Hypothalamus (tissue), 51 donors: ENCODE results near the gene KIAA0040.
"Not testable (repeated sequence)": the region's sequence is repeated elsewhere in the genome, so short reads cannot be mapped to it uniquely, and the experiment has no call there.

ENCODE experiments used
- DNase-seq, 51 donors: peaks; one replicate each; lab custom pipeline; 2025; lab: John Stamatoyannopoulos, UW

The KIAA0040 gene

DNA sequence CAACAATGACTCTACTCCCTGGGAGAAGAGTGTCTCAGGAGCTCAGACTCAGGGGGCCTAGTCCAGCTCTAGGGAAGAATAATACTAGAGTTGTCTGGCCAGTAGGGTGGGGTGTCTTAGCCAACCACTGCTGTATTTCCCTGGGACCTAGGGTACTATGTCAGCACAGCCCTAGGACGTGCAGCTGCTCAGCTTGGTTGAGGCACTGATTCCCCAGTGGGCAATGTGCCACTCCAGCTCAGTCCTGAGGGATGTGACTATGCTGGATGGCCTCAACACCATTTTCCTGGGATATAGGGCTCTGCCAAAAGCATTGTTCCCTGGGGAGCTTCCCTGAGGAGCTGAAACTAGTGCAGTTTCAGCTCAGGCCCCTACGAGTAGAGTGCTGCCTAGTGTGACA lies 77.6 kb downstream of the KIAA0040 start:
- no peak for DNase-seq

DNA sequence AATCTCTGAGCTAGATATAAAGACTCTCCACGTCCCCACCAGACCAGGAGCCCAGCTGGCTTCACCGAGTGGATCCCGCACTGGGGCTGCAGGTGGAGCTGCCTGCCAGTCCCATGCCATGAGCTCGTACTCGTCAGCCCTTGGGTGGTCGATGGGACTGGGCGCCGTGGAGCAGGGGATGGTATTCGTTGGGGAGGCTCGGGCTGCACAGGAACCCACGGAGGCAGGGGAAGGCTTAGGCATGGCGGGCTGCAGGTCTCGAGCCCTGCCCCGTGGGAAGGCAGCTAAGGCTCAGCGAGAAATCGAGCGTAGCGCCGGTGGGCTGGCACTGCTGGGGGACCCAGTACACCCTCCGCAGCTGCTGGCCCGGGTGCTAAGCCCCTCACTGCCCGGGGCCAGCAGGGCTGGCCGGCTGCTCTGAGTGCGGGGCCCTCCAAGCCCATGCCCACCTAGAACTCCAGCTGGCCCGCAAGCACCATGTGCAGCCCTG lies 84.2 kb downstream of the KIAA0040 start:
- not testable (repeated sequence) for DNase-seq
